Colonic mucosa (tissue), 4 donors: ENCODE data around the gene PDS5B. TPM values are rescaled to one million over a fixed set of nuclear protein-coding genes. Genes with fewer than 3 reads are reported as not detected.

Experiments
- DNase-seq: peaks from one replicate; pipeline ENCODE4 v3.0.0-alpha.2; 2020
- H3K27ac ChIP-seq: fragments of 200-600 bp; one replicate; pipeline ENCODE4 v1.8.0; 2021
- H3K27me3 ChIP-seq: fragments of 200-600 bp; one replicate; pipeline ENCODE4 v1.8.0; 2021
- H3K36me3 ChIP-seq: fragments of 200-600 bp; one replicate; pipeline ENCODE4 v1.8.0; 2021
- H3K4me1 ChIP-seq: fragments of 200-600 bp; one replicate; pipeline ENCODE4 v1.8.0; 2021; ENCODE audit warnings: mild to moderate bottlenecking
- H3K4me3 ChIP-seq: fragments of 200-600 bp; one replicate; pipeline ENCODE4 v1.8.0; 2021
- H3K9ac ChIP-seq, 2 donors: one replicate each; pipeline ENCODE4 v1.7.0; 2013; ENCODE audit warnings: control low read depth in 2 of 2, low read depth in 2 of 2, low read length in 2 of 2
- H3K9me3 ChIP-seq: fragments of 200-600 bp; one replicate; pipeline ENCODE4 v1.8.0; 2021
- CTCF ChIP-seq: fragments of 200-600 bp; IDR thresholded peaks from one replicate; pipeline ENCODE4 v1.8.0; 2022; ENCODE audit warnings: antibody characterized with exemption, mild to moderate bottlenecking
- intact Hi-C: fragments of 100-400 bp; cut with DNase I; formaldehyde crosslinking; loops from one replicate; pipeline ENCODE4 v1.14.1; 2022
- total RNA-seq, 2 donors: library from RNA; stranded (reverse); fragmentation: NEBNext Ultra II Directional in 1 of 2; extraction: Animal tissue kit (Norgen Biotek cat#: 25700) in 1 of 2; gene quantifications; one replicate each; pipeline ENCODE4 v1.2.1, GENCODE V29; 2021
- donor health status: healthy.
- donor health status: DM: no; HTN: no; CAD: no.
- donor health status: DM: no; HTN: no; CAD: no.

PDS5B gene
- total RNA-seq, 2 donors from 2014 or later = 34.0 to 37.0 TPM

- H3K27ac ChIP-seq = no peak overlapping the region
- TF ChIP-seq CTCF = no peak
- H3K27me3 ChIP-seq = no peaks in the 10 kb centered on the region
- intact Hi-C loops = no loop called here
- H3K36me3 ChIP-seq = no peaks in the 10 kb centered on the region
- no peak overlapping the region for H3K9ac ChIP-seq
- no peaks in the 10 kb centered on the region for H3K9me3 ChIP-seq
- H3K4me3 ChIP-seq = no peak overlapping the region
- no peak for DNase-seq
- no peaks in the 10 kb centered on the region for H3K4me1 ChIP-seq
These were observed 41.5 kb downstream of the PDS5B start for GRCh38 chr13:32627793-32628192.

GRCh38 chr13:32629313-32629712 is 43.1 kb downstream of the PDS5B start:
- DNase-seq = no peak
- TF ChIP-seq CTCF = no peak
- Histone ChIP-seq H3K27me3 (no peaks in the 10 kb centered on the region), H3K27ac (no peak overlapping the region), H3K9ac (no peak overlapping the region), H3K36me3 (no peaks in the 10 kb centered on the region), H3K4me1 (no peaks in the 10 kb centered on the region), H3K4me3 (no peak overlapping the region), H3K9me3 (no peaks in the 10 kb centered on the region)
- intact Hi-C loops = no loop called here

GRCh38 chr13:32629866-32630265 is 43.6 kb downstream of the PDS5B start:
- no peaks in the 10 kb centered on the region for H3K9me3 ChIP-seq
- no peaks in the 10 kb centered on the region for H3K4me1 ChIP-seq
- H3K27ac ChIP-seq = no peak overlapping the region
- intact Hi-C loops = no loop called here
- no peak overlapping the region for H3K4me3 ChIP-seq
- no peaks in the 10 kb centered on the region for H3K27me3 ChIP-seq
- no peak for DNase-seq
- H3K9ac ChIP-seq = no peak overlapping the region
- TF ChIP-seq CTCF = no peak
- H3K36me3 ChIP-seq = no peaks in the 10 kb centered on the region

- H3K27me3 ChIP-seq = no peaks in the 10 kb centered on the region
- no peak for TF ChIP-seq CTCF
- no peak overlapping the region for H3K9ac ChIP-seq
- intact Hi-C loops = no loop called here
- H3K27ac ChIP-seq = no peak overlapping the region
- DNase-seq = no peak
- no peaks in the 10 kb centered on the region for H3K9me3 ChIP-seq
- H3K4me3 ChIP-seq = no peak overlapping the region
- H3K36me3 ChIP-seq = no peaks in the 10 kb centered on the region
- H3K4me1 ChIP-seq = no peaks in the 10 kb centered on the region
These were observed 46.2 kb downstream of the PDS5B start for GRCh38 chr13:32632343-32632909.

- TF ChIP-seq CTCF = no peak
- intact Hi-C loops = loop anchor here (5.0 kb wide), 1 partner anchor 49 kb away; the partner anchor contains the start of gene PDS5B
- Histone ChIP-seq H3K27me3 (no peaks in the 10 kb centered on the region), H3K9me3 (no peaks in the 10 kb centered on the region), H3K4me1 (no peaks in the 10 kb centered on the region), H3K4me3 (no peak overlapping the region), H3K9ac (no peak overlapping the region), H3K36me3 (no peaks in the 10 kb centered on the region), H3K27ac (no peak overlapping the region)
- no peak for DNase-seq
These were observed 50.5 kb downstream of the PDS5B start for GRCh38 chr13:32636711-32637110.
